NCI-H1417 (cell line): ENCODE results near the gene USH1G.
A peak's percentile ranks its signal among the peaks of the same experiment; 100 is the strongest.

Source experiments
- DNase-seq, 3 experiments: peaks; one replicate each; lab custom pipeline; 2025; lab: John Stamatoyannopoulos, UW

USH1G gene

GRCh38 chr17:74954115-74954514 is 31.1 kb upstream of the USH1G start:
- no peak for DNase-seq

GRCh38 chr17:74953134-74953687 is 30.2 kb upstream of the USH1G start:
- no peak for DNase-seq

GRCh38 chr17:74952431-74953133 is 29.5 kb upstream of the USH1G start:
- no peak for DNase-seq

- no peak for DNase-seq
These were observed 28.8 kb upstream of the USH1G start for GRCh38 chr17:74951680-74952421.

GRCh38 chr17:74951065-74951464 is 28.0 kb upstream of the USH1G start:
- no peak for DNase-seq

GRCh38 chr17:74950207-74950606 is 27.2 kb upstream of the USH1G start:
- DNase-seq: peak in 2 of 3 experiments; percentile 66 to 76

- peak; percentile 39 to 74 (median 66) for DNase-seq
These were observed 26.5 kb upstream of the USH1G start for GRCh38 chr17:74949455-74950115.

- DNase-seq: no peak
These were observed 24.1 kb upstream of the USH1G start for GRCh38 chr17:74947041-74947754.

- no peak for DNase-seq
These were observed 23.6 kb upstream of the USH1G start for GRCh38 chr17:74946641-74947040.

- no peak for DNase-seq
These were observed 22.5 kb upstream of the USH1G start for GRCh38 chr17:74945543-74945942.

GRCh38 chr17:74943808-74944522 is 20.9 kb upstream of the USH1G start:
- no peak for DNase-seq

GRCh38 chr17:74941128-74941725 is 18.2 kb upstream of the USH1G start:
- no peak for DNase-seq

GRCh38 chr17:74939534-74939933 is 16.5 kb upstream of the USH1G start:
- no peak for DNase-seq

GRCh38 chr17:74938194-74938950 is 15.3 kb upstream of the USH1G start:
- DNase-seq: no peak

GRCh38 chr17:74937064-74938051 is 14.3 kb upstream of the USH1G start:
- no peak for DNase-seq

- DNase-seq: no peak
These were observed 13.4 kb upstream of the USH1G start for GRCh38 chr17:74936470-74936799.

- DNase-seq: peak in 2 of 3 experiments; percentile 72 to 81
These were observed 12.8 kb upstream of the USH1G start, which contains the start of gene OTOP3 for GRCh38 chr17:74935585-74936469. Gene OTOP3, plus strand, starts transcription at chr17:74935898. Its CDS starts 24 bp downstream, at chr17:74935922.

- no peak for DNase-seq
These were observed 12.0 kb upstream of the USH1G start for GRCh38 chr17:74935048-74935447.
